ENCODE results near the gene TOR1AIP1. TPM values are rescaled to one million over a fixed set of nuclear protein-coding genes. Genes with fewer than 3 reads are reported as not detected.

TOR1AIP1 gene
- total RNA-seq, 1 donor from 2014 or later = 28.7 TPM

DNA sequence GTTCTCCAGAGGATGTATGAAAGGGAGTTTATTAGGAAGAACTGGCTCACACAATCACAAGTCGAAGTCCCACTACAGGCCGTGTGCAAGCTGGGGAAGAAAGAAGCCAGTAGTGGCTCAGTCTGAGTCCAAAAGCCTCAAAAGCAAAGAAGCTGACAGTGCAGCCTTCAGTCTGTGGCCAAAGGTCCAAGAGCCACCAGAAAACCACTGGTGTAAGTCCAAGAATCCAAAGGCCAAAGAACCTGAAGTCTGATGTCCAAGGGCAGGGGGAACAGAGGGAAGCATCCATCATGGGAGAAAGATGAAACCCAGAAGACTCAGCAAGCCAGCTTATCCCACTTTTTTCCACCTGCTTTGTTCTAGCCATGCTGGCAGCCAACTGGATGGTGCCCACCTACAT lies 51.1 kb downstream of the TOR1AIP1 start:
- Histone ChIP-seq H3K9me3 (ENCODE audit: control insufficient read depth in 3 of 3, low read length in 3 of 3) (no peaks in the 10 kb centered on the region), H3K4me1 (ENCODE audit: control insufficient read depth in 3 of 3, insufficient read depth in 3 of 3, low read length in 3 of 3) (no peaks in the 10 kb centered on the region), H3K27me3 (ENCODE audit: control insufficient read depth in 3 of 3, insufficient read depth in 3 of 3, low read length in 3 of 3) (no peaks in the 10 kb centered on the region)

DNA sequence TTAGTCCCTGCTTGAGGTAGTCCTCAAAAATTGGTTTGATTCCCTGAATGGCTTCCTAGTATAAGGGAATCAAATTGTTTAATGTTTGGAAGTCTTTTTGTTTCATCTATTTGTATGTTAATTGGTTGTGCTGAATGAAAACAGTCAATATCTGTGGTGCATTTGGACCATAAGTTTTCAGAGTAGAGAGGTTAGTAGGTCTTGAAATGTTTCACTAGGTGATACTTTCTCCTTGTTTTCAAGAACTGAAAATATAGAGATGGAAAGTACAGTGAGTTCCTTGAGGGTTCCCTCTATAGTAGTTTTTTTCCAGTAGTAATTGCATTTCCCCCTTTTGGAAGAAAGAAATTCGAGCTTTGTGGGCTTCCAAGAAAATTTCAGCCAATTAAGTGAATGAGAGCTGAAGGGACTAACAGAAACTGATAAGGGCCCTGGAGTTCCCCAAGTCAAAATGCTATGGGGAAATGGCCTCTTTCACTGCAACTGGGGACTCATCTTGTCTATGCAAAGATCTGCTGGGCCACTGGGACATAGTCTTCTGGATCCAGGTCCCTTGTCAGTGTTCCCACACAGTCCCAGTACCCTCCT lies 53.9 kb downstream of the TOR1AIP1 start:
- no peak overlapping the region for H3K27ac ChIP-seq (ENCODE audit: low read depth, low read length)
- no peaks in the 10 kb centered on the region for H3K27me3 ChIP-seq (ENCODE audit: control insufficient read depth in 3 of 3, insufficient read depth in 3 of 3, low read length in 3 of 3)
- no peak overlapping the region for H3K4me3 ChIP-seq (ENCODE audit: low read length in 3 of 3)
- no peaks in the 10 kb centered on the region for H3K4me1 ChIP-seq (ENCODE audit: control insufficient read depth in 3 of 3, insufficient read depth in 3 of 3, low read length in 3 of 3)
- no peak overlapping the region for H3K9ac ChIP-seq (ENCODE audit: low read depth in 1 of 3, low read length in 3 of 3)
- H3K9me3 ChIP-seq (ENCODE audit: control insufficient read depth in 3 of 3, low read length in 3 of 3) = no peaks in the 10 kb centered on the region
- no peaks in the 10 kb centered on the region for H3K36me3 ChIP-seq (ENCODE audit: control insufficient read depth in 3 of 3, insufficient read depth in 3 of 3, low read length in 3 of 3)

More for the DNA sequence above, 51.1 kb downstream of the TOR1AIP1 start:
- Histone ChIP-seq H3K4me3 (ENCODE audit: low read length in 3 of 3) (no peak overlapping the region), H3K9ac (ENCODE audit: low read depth in 1 of 3, low read length in 3 of 3) (no peak overlapping the region), H3K36me3 (ENCODE audit: control insufficient read depth in 3 of 3, insufficient read depth in 3 of 3, low read length in 3 of 3) (no peaks in the 10 kb centered on the region), H3K27ac (ENCODE audit: low read depth, low read length) (no peak overlapping the region)

DNA sequence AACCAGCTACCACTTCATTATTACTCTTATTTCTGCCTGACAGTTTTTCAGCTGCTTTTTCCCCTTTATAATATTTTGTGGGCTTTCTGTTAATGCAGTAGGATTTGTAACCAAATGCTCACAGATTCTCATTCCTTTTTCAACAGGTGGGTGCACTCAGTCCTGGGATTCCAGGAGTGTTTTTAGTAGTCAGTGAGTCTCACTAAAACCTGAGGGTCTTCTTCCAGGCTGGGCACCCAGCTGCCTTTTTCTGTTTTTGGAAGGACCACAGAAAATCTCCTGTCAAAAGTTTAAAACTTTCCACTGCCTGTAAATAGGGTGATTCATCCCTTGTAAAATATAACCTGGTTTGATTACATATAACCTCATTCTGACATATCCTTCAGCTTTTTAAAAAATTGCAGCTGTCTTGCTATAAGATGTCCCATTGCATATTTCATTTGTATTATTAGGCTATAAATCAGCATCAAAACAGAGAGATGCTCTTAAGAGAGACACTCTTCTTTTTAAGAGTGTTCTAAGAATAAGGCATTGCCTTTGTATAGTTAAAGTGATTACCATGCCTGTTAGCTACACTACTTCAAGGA lies 55.7 kb downstream of the TOR1AIP1 start:
- Histone ChIP-seq H3K4me3 (ENCODE audit: low read length in 3 of 3) (no peak overlapping the region), H3K27ac (ENCODE audit: low read depth, low read length) (no peak overlapping the region), H3K36me3 (ENCODE audit: control insufficient read depth in 3 of 3, insufficient read depth in 3 of 3, low read length in 3 of 3) (no peaks in the 10 kb centered on the region), H3K4me1 (ENCODE audit: control insufficient read depth in 3 of 3, insufficient read depth in 3 of 3, low read length in 3 of 3) (no peaks in the 10 kb centered on the region), H3K9ac (ENCODE audit: low read depth in 1 of 3, low read length in 3 of 3) (no peak overlapping the region), H3K27me3 (ENCODE audit: control insufficient read depth in 3 of 3, insufficient read depth in 3 of 3, low read length in 3 of 3) (no peaks in the 10 kb centered on the region), H3K9me3 (ENCODE audit: control insufficient read depth in 3 of 3, low read length in 3 of 3) (no peaks in the 10 kb centered on the region)

DNA sequence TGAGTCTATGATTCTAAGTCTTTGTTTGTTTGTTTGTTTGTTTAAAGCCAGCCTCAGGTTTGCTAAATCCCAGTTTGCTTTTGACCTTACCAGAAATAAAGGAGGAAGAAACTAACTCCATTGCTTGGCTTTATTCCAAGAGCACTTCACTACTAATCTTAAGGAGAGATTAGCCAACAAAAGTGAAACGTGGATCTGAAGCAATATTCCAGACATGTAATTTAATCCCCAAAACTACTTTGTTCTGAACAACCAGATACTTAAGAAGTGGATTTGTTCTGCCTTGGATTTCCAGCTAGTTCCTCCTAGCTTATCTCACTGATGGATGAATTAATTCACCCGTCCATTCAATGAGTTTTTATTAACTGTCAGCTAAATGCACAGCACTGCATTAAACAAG lies 56.7 kb downstream of the TOR1AIP1 start:
- Histone ChIP-seq H3K4me1 (ENCODE audit: control insufficient read depth in 3 of 3, insufficient read depth in 3 of 3, low read length in 3 of 3) (no peaks in the 10 kb centered on the region), H3K36me3 (ENCODE audit: control insufficient read depth in 3 of 3, insufficient read depth in 3 of 3, low read length in 3 of 3) (no peaks in the 10 kb centered on the region), H3K9ac (ENCODE audit: low read depth in 1 of 3, low read length in 3 of 3) (no peak overlapping the region), H3K27ac (ENCODE audit: low read depth, low read length) (no peak overlapping the region), H3K27me3 (ENCODE audit: control insufficient read depth in 3 of 3, insufficient read depth in 3 of 3, low read length in 3 of 3) (no peaks in the 10 kb centered on the region), H3K9me3 (ENCODE audit: control insufficient read depth in 3 of 3, low read length in 3 of 3) (no peaks in the 10 kb centered on the region), H3K4me3 (ENCODE audit: low read length in 3 of 3) (no peak overlapping the region)

GRCh38 chr1:179939941-179940340 lies 57.9 kb downstream of the TOR1AIP1 start:
- no peak overlapping the region for H3K9ac ChIP-seq (ENCODE audit: low read depth in 1 of 3, low read length in 3 of 3)
- H3K27me3 ChIP-seq (ENCODE audit: control insufficient read depth in 3 of 3, insufficient read depth in 3 of 3, low read length in 3 of 3) = no peaks in the 10 kb centered on the region
- no peaks in the 10 kb centered on the region for H3K9me3 ChIP-seq (ENCODE audit: control insufficient read depth in 3 of 3, low read length in 3 of 3)
- H3K4me1 ChIP-seq (ENCODE audit: control insufficient read depth in 3 of 3, insufficient read depth in 3 of 3, low read length in 3 of 3) = no peaks in the 10 kb centered on the region
- no peak overlapping the region for H3K27ac ChIP-seq (ENCODE audit: low read depth, low read length)
- H3K4me3 ChIP-seq (ENCODE audit: low read length in 3 of 3) = no peak overlapping the region
- no peaks in the 10 kb centered on the region for H3K36me3 ChIP-seq (ENCODE audit: control insufficient read depth in 3 of 3, insufficient read depth in 3 of 3, low read length in 3 of 3)

DNA sequence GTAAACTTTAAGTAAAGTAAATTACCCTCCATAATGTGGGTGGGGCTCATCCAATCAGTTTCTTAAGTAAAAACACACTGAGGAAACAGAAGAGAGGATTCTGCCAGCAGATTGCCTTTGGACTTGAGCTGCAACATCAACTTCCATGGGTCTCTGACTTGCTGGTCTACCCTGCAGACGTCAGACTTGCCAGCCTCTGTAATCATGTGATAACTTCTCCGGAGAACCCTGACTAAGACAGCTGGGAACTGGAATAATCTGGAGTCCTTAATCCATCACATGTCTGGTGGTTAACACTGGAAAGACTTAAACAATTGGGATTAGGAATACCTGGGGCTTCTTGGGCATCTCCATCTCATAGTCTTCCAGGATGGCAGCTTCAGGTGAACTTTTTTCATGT lies 59.4 kb downstream of the TOR1AIP1 start:
- Histone ChIP-seq H3K9me3 (ENCODE audit: control insufficient read depth in 3 of 3, low read length in 3 of 3) (no peaks in the 10 kb centered on the region), H3K4me3 (ENCODE audit: low read length in 3 of 3) (no peak overlapping the region), H3K9ac (ENCODE audit: low read depth in 1 of 3, low read length in 3 of 3) (no peak overlapping the region), H3K27me3 (ENCODE audit: control insufficient read depth in 3 of 3, insufficient read depth in 3 of 3, low read length in 3 of 3) (no peaks in the 10 kb centered on the region), H3K27ac (ENCODE audit: low read depth, low read length) (no peak overlapping the region), H3K36me3 (ENCODE audit: control insufficient read depth in 3 of 3, insufficient read depth in 3 of 3, low read length in 3 of 3) (no peaks in the 10 kb centered on the region), H3K4me1 (ENCODE audit: control insufficient read depth in 3 of 3, insufficient read depth in 3 of 3, low read length in 3 of 3) (no peaks in the 10 kb centered on the region)

- Histone ChIP-seq H3K4me1 (ENCODE audit: control insufficient read depth in 3 of 3, insufficient read depth in 3 of 3, low read length in 3 of 3) (peaks cover 5 to 9% (median 7%) of the 10 kb centered on the region in 3 donors), H3K4me3 (ENCODE audit: low read length in 3 of 3) (no peak overlapping the region), H3K36me3 (ENCODE audit: control insufficient read depth in 3 of 3, insufficient read depth in 3 of 3, low read length in 3 of 3) (no peaks in the 10 kb centered on the region), H3K9ac (ENCODE audit: low read depth in 1 of 3, low read length in 3 of 3) (no peak overlapping the region), H3K9me3 (ENCODE audit: control insufficient read depth in 3 of 3, low read length in 3 of 3) (no peaks in the 10 kb centered on the region), H3K27ac (ENCODE audit: low read depth, low read length) (no peak overlapping the region), H3K27me3 (ENCODE audit: control insufficient read depth in 3 of 3, insufficient read depth in 3 of 3, low read length in 3 of 3) (no peaks in the 10 kb centered on the region)
These were observed 68.6 kb downstream of the TOR1AIP1 start for GRCh38 chr1:179950651-179951050.

DNA sequence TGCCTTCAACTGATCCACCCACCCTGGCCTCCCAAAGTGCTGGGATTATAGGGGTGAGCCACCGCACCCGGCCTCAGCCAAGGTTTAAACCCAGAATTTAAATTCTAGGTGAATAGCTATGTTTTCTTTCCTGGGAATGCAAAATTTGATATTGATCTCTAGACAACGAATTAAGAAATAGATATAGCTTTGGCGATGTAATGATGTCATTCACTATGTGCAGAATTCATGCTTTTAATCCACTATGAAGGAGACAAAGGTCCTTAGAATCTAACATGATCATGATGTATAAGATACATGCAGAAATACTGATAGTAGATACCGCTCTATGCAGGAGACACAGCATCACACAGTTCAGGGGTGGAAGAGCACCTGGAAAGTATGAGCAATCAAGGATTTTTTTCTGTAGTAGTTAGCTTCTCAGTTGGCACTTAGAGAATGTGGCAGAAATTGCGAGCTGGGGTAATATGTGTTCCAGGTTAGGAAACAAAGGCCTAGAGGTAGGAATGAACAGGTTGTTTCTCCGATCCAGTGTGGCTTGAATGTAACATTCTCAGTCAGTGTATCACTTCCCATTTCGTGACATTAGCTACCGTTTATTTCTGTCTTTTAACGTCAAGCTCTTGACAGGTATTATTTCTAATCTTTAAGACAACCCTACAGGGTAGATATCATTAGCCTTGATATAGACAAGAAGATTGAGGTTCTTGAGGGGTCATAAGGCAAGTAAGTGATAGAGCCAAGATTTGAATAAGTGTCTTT lies 69.5 kb downstream of the TOR1AIP1 start:
- no peaks in the 10 kb centered on the region for H3K9me3 ChIP-seq (ENCODE audit: control insufficient read depth in 3 of 3, low read length in 3 of 3)
- H3K27me3 ChIP-seq (ENCODE audit: control insufficient read depth in 3 of 3, insufficient read depth in 3 of 3, low read length in 3 of 3) = no peaks in the 10 kb centered on the region
- no peaks in the 10 kb centered on the region for H3K36me3 ChIP-seq (ENCODE audit: control insufficient read depth in 3 of 3, insufficient read depth in 3 of 3, low read length in 3 of 3)
- H3K27ac ChIP-seq (ENCODE audit: low read depth, low read length) = no peak overlapping the region
- no peak overlapping the region for H3K4me3 ChIP-seq (ENCODE audit: low read length in 3 of 3)
- no peak overlapping the region for H3K9ac ChIP-seq (ENCODE audit: low read depth in 1 of 3, low read length in 3 of 3)
- peaks cover 5 to 10% (median 9%) of the 10 kb centered on the region in 3 donors for H3K4me1 ChIP-seq (ENCODE audit: control insufficient read depth in 3 of 3, insufficient read depth in 3 of 3, low read length in 3 of 3)

DNA sequence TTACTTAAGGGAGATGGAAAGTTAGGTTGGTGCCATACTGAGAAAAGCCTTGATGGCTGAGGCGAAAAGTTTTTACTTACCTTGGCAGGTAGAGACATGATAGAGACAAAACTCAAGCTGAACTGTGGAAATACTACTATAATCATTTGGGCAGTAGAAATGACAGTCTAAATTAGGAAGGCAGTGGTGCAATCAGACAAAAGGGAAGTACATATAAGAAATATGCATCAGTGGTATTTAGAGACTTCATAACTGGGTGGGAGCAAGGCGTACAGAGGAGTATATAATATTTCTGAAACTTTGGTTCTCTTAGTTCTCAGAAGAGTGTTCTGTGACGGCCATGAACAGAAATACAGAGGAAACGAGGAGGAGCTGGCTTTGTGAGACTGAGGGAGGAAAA lies 70.1 kb downstream of the TOR1AIP1 start:
- Histone ChIP-seq H3K27ac (ENCODE audit: low read depth, low read length) (no peak overlapping the region), H3K9ac (ENCODE audit: low read depth in 1 of 3, low read length in 3 of 3) (no peak overlapping the region), H3K27me3 (ENCODE audit: control insufficient read depth in 3 of 3, insufficient read depth in 3 of 3, low read length in 3 of 3) (no peaks in the 10 kb centered on the region), H3K4me1 (ENCODE audit: control insufficient read depth in 3 of 3, insufficient read depth in 3 of 3, low read length in 3 of 3) (peaks cover 5 to 14% (median 11%) of the 10 kb centered on the region in 3 donors), H3K4me3 (ENCODE audit: low read length in 3 of 3) (no peak overlapping the region), H3K36me3 (ENCODE audit: control insufficient read depth in 3 of 3, insufficient read depth in 3 of 3, low read length in 3 of 3) (no peaks in the 10 kb centered on the region), H3K9me3 (ENCODE audit: control insufficient read depth in 3 of 3, low read length in 3 of 3) (no peaks in the 10 kb centered on the region)

- Histone ChIP-seq H3K9me3 (ENCODE audit: control insufficient read depth in 3 of 3, low read length in 3 of 3) (no peaks in the 10 kb centered on the region), H3K9ac (ENCODE audit: low read depth in 1 of 3, low read length in 3 of 3) (peak overlapping the region; percentile 92 to 99 (median 98)), H3K4me1 (ENCODE audit: control insufficient read depth in 3 of 3, insufficient read depth in 3 of 3, low read length in 3 of 3) (peaks cover 5 to 18% (median 17%) of the 10 kb centered on the region in 3 donors), H3K27me3 (ENCODE audit: control insufficient read depth in 3 of 3, insufficient read depth in 3 of 3, low read length in 3 of 3) (no peaks in the 10 kb centered on the region), H3K36me3 (ENCODE audit: control insufficient read depth in 3 of 3, insufficient read depth in 3 of 3, low read length in 3 of 3) (no peaks in the 10 kb centered on the region), H3K4me3 (ENCODE audit: low read length in 3 of 3) (peak overlapping the region; percentile 78 to 94 (median 89)), H3K27ac (ENCODE audit: low read depth, low read length) (peak overlapping the region; percentile 97)
These were observed 71.9 kb downstream of the TOR1AIP1 start for GRCh38 chr1:179953974-179954492.
